ENCODE data around the gene COA3.

- TF ChIP-seq, protein P1, sequence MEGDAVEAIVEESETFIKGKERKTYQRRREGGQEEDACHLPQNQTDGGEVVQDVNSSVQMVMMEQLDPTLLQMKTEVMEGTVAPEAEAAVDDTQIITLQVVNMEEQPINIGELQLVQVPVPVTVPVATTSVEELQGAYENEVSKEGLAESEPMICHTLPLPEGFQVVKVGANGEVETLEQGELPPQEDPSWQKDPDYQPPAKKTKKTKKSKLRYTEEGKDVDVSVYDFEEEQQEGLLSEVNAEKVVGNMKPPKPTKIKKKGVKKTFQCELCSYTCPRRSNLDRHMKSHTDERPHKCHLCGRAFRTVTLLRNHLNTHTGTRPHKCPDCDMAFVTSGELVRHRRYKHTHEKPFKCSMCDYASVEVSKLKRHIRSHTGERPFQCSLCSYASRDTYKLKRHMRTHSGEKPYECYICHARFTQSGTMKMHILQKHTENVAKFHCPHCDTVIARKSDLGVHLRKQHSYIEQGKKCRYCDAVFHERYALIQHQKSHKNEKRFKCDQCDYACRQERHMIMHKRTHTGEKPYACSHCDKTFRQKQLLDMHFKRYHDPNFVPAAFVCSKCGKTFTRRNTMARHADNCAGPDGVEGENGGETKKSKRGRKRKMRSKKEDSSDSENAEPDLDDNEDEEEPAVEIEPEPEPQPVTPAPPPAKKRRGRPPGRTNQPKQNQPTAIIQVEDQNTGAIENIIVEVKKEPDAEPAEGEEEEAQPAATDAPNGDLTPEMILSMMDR (IDR thresholded peaks at IDR 0.05), result no peak
- TF ChIP-seq POLR2A (IDR thresholded peaks at IDR 0.05), result no peak
Measured at GRCh38 chr17:42760652-42761581, 37.6 kb downstream of the COA3 start, which contains the start of gene RAMP2.

Data from adrenal gland (tissue), 5 donors.